HG02973 (cell line): ENCODE results near the gene PARD3.
"Not testable (repeated sequence)": the region's sequence is repeated elsewhere in the genome, so short reads cannot be mapped to it uniquely, and the experiment has no call there.

Experiments used
- ATAC-seq: cut with Tn5 transposase; IDR thresholded peaks from one replicate; pipeline ENCODE4 v1.9.1; 2021; ENCODE audit warnings: moderate library complexity; ENCODE audit not compliant: unreplicated experiment

Gene PARD3

GRCh38 chr10:34654211-34654610 lies 160.9 kb downstream of the PARD3 start:
- no peak for ATAC-seq

- ATAC-seq = no peak
Observed at GRCh38 chr10:34653530-34653929, 161.6 kb downstream of the PARD3 start.

DNA sequence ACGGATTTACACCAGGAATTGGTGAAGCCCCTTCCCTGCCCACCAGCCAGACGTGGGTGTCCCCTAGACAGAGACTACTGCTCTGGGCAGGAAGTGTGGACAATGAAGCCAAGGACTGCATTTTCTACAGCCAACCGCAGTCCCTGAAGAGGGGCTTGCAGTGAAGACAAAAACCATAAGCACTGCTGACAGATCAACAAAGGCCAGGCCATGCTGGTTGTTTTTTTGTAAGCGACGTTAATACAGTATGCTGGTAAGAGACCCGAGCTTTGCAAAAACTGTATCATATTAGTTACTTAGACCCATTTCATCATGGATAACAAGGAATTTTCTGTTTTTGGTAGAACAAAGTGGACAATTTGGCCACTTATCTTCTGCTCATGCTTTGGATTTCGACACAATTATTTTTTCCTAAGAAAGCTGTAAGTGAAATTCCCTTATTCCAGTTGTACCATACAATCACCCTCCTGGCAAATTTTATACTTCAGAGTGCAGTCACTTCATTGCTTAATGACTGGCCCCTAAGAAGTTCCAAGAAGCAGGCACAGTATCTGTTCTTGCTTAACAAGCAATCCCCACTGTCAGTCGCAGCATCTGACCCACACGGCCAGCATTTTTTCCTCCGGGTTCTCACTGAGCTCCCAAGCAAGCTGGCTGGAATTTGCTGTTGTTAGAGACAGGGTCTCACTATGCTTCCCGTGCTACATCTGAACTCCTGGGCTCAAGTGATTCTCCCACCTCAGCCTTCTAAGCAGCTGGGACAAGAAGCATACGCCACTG lies 163.5 kb downstream of the PARD3 start:
- ATAC-seq = no peak

- no peak for ATAC-seq
Observed at GRCh38 chr10:34650156-34650555, 164.9 kb downstream of the PARD3 start.

- ATAC-seq = no peak
Observed at GRCh38 chr10:34649385-34649784, 165.7 kb downstream of the PARD3 start.

DNA sequence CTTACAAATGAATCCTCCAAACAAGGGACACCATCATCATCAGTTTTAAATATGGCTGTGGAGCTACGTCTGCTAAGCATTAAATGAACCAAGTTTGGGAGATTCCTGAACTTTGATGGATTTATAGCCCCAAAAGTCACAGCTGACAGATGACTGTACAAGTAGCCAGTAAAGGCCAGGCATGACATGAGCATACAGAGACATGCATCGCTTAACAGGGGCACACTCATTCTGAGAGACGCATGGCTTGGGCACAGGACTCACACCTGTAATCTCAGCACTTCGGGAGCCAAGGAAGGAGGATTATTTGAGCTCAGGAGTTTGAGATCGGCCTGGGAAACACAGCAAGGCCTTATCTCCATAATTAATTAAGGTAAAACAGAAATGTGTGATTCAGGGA lies 166.2 kb downstream of the PARD3 start:
- no peak for ATAC-seq

GRCh38 chr10:34647875-34648865 lies 166.9 kb downstream of the PARD3 start:
- no peak for ATAC-seq

- no peak for ATAC-seq
Observed at GRCh38 chr10:34647160-34647559, 167.9 kb downstream of the PARD3 start.

DNA sequence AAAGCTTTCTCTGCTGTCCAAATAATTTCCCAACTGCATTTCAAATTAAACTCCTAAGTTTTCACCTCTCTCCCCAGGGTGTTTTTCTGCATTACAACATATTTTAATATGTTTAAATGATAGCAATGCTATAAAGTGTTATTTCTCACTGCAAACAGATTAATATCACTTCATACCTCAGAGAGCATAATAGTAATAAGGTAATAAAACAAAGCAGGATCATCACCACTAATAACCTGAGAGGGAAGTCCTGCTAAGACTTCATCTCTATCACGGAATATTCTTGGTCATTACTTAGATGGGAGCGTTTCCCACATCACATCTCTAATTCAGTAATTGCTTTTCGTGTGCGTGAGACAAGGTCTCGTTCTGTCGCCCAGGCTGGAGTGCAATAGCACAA lies 168.8 kb downstream of the PARD3 start:
- no peak for ATAC-seq

DNA sequence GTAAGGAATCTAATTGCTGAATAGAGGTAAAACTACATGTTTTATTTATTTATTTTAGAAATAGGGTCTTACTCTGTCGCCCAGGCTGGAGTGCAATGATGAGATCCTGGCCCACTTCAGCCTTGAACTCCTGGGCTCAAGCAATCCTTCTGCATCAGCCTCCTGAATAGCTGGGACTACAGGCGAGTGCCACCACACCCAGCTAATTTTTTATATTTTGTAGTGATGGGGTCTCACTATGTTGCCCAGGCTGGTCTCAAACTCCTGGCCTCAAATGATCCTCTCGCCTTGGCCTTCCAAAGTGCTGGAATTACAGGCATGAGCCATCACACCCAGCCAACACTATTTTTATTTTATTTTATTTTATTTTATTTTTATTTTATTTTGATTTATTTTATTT lies 170.3 kb downstream of the PARD3 start:
- ATAC-seq = not testable (repeated sequence)

DNA sequence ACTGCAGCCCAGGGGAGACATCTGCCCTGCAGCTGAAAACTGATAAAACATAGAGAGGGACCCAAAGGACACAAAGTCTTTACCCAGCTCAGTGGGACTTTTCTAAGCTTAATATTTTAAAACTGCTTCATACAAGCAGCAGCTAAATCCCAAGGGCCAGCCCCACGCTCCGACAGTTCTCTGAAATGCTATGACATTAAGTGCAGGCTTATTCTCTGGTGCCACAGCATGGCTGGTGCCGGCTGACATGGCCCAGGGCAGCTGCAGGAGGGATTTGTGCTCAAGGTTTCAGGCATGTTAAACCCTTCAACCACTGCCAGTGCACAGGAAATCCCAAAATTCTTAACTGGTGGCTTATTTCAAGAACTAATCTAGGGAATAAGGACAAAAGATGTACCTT lies 170.9 kb downstream of the PARD3 start:
- ATAC-seq = no peak

DNA sequence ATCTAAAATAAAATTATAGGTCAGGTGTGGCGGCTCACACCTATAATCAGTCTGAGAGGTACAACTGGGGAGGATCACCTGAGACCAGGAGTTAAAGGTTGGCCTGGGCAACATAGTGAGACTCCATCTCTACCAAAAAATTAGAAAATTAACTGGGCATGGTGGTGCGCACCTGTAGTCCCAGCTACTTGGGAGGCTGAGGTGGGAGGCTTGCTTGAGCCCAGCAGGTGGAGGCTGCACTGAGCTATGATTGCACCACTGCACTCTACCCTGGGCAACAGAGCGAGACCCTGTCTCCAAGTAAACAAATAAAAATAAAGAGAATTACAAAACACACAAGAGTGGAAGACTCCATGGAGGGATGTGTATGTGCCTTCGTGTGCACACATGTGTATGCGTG lies 171.5 kb downstream of the PARD3 start:
- ATAC-seq = no peak

- ATAC-seq = no peak
Observed at GRCh38 chr10:34641913-34642558, 173.1 kb downstream of the PARD3 start.

DNA sequence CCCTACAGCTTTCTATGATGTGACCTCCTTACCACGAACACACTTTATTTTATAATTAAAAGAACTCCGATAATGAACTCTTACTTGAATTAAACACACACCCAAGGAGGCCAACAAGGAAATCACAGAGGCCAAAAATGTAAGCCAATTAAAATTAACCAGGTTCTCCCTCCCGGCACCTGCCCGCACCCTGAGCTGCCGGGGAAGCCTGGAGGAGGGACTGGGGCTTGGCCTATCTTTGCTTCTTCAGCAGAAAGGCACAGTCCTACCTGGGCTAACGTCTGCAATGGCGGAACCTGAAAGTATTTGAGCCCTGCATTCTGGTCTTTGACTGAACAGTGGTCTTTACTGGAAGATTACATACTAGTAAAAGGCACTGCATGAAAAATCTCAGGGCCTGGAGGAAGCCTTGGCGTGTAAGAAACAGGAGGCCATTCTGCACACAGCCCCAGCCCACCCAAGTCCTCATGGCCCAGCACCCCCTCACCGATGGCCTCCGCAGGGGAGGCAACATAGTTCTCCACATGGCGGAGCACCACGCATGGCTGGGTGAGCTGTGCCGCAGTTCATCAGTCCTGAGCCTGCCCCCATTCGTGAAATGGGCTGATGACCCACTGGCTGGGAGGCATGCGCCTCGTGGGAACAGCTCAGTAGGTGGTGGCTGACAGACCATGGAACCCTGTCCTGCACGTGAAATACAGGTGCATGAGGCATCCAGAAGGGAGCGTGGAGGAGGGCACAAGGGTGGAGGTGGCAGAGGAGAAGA lies 173.8 kb downstream of the PARD3 start:
- no peak for ATAC-seq

DNA sequence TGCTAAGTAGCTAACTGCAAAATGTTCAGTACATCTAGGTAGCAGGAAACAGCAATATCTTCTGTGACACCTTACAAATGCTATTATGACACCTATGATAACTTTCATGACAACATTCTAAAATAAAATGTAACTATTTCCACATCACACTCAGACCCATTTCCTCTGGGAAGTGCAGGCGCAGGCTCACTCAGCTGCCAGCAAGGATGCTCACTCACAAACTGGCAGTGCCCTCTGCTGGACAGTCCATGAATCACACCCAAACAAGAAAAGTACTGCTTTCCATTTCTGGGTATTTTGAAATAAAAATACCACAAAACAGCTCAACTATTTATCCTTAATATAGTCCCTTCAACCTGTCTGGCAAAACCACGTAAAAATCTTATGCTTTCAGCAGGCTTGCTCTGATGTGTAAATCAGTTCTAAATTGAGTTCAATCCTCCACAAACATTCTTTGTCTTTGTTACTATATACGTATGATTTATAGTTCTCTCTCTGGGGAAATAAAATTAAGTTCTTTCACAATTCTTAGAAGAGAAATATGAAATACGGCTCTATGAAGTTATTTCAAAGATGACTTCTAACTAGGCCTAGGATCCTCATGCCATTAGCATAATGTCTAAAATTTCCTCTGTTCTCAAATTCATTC lies 176.6 kb downstream of the PARD3 start:
- no peak for ATAC-seq

- peak; percentile 94 for ATAC-seq
Observed at GRCh38 chr10:34637418-34637911, 177.6 kb downstream of the PARD3 start.

- ATAC-seq = no peak
Observed at GRCh38 chr10:34635111-34635510, 180.0 kb downstream of the PARD3 start.

DNA sequence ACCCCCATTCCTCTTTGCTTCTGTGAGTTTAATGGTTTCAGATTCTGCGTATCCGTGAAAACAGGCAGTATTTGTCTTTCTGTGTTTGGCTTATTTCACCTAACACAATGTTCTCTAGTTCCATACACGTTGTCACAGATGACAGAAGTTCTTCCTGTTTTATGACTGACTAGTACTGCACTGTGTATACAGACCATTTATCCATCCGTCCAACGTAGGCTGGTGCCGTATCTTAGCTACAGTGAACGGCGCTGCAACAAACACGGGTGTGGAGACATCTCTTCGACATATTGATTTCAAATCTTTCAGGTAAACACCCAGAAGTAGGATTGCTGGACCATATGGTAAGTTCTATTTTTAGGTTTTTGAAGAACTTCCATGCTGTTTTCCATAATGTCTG lies 181.7 kb downstream of the PARD3 start:
- no peak for ATAC-seq

DNA sequence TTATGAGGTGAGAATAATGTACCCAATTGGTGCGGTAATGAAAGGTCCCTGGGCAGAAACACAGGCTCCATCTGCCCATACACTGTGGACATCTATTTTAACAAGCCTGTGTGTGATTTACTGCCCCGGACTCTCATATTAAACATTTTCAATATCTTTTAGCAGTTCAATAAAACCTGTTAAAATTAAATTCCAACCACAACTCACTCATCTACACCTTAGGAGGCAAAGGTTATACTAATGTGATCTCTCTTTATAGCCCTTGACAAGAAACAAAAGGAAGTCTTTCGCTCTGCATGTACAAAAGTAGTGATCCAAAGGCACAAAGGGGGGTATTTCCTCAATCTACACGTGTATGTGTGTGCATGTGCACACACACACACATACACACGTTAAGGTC lies 186.0 kb downstream of the PARD3 start:
- ATAC-seq = no peak

GRCh38 chr10:34628174-34628796 lies 186.8 kb downstream of the PARD3 start:
- no peak for ATAC-seq
